ENCODE measurements around the gene SRD5A3. TPM values are rescaled to one million over a fixed set of nuclear protein-coding genes. Genes with fewer than 3 reads are reported as not detected.
A peak's percentile ranks its signal among the peaks of the same experiment; 100 is the strongest.
"Not testable (repeated sequence)": the region's sequence is repeated elsewhere in the genome, so short reads cannot be mapped to it uniquely, and the experiment has no call there.

SRD5A3 gene
- total RNA-seq, 1 donor from 2014 or later: 8.7 TPM

DNA sequence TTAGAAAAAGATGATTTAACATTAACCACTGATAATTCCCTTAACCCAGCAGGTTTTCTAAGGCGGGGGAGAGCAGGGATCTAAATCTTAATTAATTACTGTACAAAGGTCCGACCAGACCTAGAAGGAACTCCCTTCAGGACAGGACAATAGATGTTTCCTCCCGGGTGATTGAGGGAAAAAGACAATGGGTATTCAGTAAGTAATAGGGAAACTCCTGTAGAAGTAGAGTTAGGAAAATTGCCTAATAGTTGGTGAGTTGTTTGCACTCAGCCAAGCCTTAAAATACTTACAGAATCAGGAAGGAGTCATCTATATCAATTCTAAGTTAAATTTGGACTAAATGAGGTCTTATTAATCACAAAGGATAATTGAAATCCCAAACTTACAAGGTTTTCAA lies 5.8 kb upstream of the SRD5A3 start:
- intact Hi-C loops (cut with micrococcal nuclease): loop anchor here (10.0 kb wide), 2 partner anchors 55 to 215 kb away; partner anchors contain the start of gene TMEM165
- ATAC-seq: no peak

DNA sequence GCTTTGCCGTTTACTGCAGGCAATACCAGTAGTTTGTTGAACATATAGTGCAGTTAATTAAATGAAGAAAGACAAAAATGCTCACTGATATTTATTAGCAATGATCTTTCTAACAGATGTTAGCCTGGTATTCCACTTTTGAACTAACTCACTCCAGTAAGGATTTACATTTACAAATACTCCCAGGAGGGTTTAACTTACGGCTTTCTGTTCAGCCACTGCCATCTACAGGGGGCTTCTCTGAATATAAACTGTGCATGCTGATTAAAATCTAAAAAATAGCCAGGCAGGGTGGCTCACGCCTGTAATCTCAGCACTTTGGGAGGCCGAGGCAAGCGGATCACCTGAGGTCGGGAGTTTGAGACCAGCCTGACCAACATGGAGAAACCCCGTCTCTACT lies 2.2 kb upstream of the SRD5A3 start:
- intact Hi-C loops (cut with micrococcal nuclease): loop anchor here (10.0 kb wide), 2 partner anchors 51 to 211 kb away; partner anchors contain the start of gene TMEM165
- ATAC-seq: no peak
- DNase-seq: no peak

More for the DNA sequence above, 5.8 kb upstream of the SRD5A3 start:
- no peak for DNase-seq

DNA sequence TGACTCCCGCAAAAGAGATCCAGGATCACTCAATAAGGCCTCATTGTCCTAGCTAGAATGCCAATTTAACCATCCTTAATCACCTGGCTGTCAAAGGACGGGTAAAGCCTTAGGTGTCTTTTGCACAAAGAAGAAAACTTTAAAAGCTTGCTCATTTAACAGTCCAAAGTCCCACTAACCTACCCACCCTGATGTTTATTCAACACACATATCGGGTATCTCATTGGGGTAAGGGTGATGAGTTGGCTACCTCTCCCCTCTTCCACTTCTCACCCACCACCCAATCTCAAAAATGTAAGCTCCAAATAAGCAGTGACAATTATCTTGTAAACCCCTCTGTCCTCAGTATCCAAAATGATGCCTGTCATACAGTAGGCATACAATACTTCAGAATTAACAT lies 988 bp upstream of the SRD5A3 start:
- no peak for ATAC-seq
- intact Hi-C loops (cut with micrococcal nuclease): loop anchor here (10.0 kb wide), 2 partner anchors 50 to 210 kb away; partner anchors contain the start of gene TMEM165
- no peak for DNase-seq

DNA sequence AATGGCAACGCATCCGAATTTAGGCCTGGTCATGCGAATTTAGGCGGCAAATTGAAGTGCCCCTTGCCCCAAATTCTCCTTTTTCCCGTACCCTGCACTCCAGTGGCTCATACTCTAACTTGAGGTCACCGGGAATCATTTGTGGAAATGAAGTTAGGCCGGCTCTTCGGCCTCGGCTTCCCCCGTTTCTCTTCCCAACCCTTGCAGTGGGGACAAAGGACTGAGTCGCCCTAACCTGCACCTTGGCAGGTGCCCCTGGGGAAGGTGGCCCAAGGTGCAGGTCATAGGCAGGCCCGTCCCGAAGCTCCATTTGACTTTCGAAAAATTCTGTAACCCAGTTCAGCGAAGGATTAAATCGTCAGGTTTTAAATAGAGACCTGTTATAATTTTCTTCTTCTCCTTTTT lies 811 bp downstream of the SRD5A3 start:
- DNase-seq (no peak), ATAC-seq (peak; percentile 7)
- intact Hi-C loops (cut with micrococcal nuclease): loop anchor here (10.0 kb wide), 2 partner anchors 48 to 208 kb away; partner anchors contain the start of gene TMEM165

DNA sequence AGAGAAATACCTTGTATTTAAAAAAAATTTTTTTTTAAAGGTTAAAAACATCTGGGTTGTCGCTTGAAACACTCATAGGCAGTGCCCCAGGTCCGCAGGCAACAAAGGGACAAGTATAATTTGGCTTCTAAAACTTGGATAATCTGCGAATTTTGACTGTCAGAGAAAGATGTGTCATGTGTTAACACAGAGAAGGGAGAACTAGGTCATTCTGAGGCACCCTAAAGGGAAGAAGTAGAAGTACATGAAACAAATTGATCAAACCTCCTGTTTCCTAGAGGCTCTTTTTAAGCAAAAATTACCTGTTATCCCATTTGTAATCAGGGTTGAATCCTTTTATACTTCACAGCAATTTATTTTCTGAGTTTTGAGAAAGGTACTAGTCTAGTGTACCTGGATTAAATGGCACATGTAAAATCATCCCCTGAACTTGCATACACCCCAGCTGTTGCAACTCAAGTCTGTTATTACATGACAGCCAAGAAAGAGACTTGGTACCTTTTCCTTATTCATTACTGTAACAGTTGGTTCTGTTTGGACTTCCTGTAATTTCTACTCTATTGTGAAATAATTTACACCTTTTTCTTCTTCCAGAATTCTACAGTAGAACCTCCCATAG lies 1.7 kb downstream of the SRD5A3 start:
- ATAC-seq: no peak
- intact Hi-C loops (cut with micrococcal nuclease): loop anchor here (10.0 kb wide), 2 partner anchors 47 to 207 kb away; partner anchors contain the start of gene TMEM165
- DNase-seq: no peak

DNA sequence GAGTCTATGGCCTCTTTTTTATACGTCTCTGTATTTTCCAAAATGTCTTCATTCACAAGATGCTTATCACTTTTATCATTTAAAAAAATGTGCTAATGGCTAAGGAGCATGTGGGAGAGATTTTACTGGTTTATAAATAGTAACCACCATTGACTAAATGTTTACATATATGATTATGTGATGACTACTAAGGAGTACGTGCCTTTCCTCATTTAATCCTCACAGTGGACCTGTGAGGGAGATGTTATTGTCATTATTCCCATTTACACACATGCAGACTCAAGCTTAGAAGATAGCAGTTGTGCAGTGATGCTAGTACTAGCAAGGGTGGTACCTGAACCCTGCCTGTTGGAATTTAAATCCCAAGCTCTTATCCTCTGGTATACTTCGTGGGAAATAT lies 2.4 kb downstream of the SRD5A3 start:
- ATAC-seq (no peak), DNase-seq (no peak)
- intact Hi-C loops (cut with micrococcal nuclease): loop anchor here (10.0 kb wide), 2 partner anchors 46 to 206 kb away; partner anchors contain the start of gene TMEM165

DNA sequence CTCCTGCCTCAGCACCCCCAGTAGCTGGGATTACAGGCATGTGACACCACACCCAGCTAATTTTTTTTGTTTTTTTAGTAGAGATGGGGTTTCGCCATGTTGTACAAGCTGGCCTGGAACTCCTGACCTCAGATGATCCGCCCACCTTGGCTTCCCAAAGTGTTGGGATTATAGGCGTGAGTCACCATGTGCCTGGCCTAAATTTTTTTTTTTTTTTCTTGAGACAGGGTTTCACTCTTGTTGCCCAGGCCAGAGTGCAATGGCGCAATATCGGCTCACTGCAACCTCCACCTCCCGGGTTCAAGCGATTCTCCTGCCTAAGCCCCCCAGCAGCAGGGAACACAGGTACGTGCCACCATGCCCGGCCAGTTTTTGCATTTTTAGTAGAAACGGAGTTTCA lies 4.8 kb downstream of the SRD5A3 start:
- intact Hi-C loops (cut with micrococcal nuclease); DNase-seq; ATAC-seq: not testable (repeated sequence)

DNA sequence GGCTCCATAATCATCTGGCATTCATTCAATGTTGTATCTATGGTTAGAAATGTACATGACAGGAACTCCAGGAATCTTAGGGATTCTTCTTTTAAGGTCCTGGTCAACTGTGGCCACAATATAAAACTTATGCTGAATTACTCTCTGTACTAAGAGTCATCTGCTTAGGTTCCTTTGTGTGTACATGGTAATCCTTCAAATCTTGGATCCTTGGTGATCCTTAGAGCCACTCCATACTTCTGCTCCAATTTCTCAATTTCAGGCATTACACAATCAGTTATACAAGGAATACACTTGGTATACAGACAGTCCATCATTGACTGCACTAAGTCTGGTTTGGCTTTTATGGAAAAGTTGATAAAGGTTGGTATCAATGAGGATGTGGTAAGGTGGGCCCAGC lies 5.8 kb downstream of the SRD5A3 start:
- DNase-seq (no peak), ATAC-seq (no peak)
- intact Hi-C loops (cut with micrococcal nuclease): no loop called here

DNA sequence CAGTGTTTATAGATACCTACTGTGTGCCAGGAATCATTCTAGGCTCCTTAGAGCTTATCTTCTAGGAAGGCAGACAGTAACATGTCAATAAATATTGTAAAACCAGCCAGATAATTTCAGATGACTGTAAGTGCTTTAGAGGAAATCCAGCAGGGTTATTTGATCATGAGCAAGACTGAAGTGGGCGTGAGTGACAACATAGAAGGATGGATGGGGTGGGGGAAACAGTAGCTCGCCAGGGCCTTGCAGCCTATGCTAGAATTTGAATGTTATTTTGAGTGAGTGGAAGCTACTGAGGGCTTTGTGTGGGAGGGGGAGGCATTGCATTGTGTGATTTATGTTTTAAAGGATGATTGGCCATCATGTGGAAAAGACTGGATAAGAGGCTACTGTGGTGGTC lies 6.7 kb downstream of the SRD5A3 start:
- intact Hi-C loops (cut with micrococcal nuclease): no loop called here
- DNase-seq: no peak
- ATAC-seq: no peak

DNA sequence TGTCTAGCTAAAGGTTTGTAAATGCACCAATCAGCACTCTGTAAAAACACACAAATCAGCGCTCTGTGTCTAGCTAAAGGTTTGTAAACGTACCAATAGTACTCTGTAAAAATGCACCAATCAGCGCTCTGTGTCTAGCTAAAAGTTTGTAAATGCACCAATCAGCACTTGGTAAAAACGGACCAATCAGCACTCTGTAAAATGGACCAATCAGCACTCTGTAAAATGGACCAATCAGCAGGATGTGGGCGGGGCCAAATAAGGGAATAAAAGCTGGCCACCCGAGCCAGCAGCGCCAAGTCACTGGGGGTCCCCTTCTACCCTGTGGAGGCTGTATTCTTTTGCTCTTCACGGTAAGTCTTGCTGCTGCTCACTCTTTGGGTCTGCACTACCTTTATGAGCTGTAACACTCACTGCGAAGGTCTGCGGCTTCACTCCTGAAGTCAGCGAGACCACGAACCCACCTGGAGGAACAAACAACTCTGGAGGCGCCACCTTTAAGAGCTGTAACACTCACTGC lies 7.2 kb downstream of the SRD5A3 start:
- intact Hi-C loops (cut with micrococcal nuclease); ATAC-seq; DNase-seq: not testable (repeated sequence)

DNA sequence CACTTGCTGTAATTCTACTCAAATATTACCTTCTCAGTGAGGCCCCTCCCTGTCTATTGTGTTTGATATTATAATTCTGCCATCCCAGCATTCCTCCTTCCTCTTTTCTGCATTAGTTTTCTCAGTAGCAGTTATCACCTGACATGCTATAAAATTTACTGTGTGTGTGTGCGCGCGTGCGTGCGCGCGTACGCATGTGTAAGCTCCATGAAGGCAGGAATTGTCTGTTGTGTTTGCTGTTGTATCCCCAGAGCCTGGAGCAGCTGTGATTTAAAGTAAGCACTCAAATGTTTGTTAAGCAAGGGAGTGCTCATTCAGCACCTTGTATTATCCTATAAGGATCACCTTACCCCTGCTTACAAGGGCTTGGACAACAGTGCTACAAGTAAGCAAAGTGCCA lies 8.6 kb downstream of the SRD5A3 start:
- intact Hi-C loops (cut with micrococcal nuclease): no loop called here
- DNase-seq (no peak), ATAC-seq (no peak)

DNA sequence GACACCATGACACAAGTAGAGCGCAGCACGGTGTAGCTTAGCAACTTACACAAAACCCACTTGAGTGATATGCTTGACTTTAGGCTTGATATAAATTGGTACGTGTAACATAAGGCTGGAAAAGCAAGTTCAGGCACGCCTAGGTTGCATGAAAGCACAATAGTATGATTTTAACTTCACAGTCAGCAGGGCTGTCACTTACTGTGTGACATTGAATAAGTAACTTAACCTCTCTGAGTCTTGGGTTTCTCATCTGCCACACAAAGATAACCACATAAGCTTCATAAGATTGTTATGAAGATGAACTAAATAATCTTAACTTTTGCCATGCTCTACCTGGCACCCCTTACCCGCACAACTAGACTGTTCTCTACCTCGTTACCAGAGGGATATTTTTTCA lies 9.5 kb downstream of the SRD5A3 start:
- DNase-seq (no peak), ATAC-seq (no peak)
- intact Hi-C loops (cut with micrococcal nuclease): no loop called here

DNA sequence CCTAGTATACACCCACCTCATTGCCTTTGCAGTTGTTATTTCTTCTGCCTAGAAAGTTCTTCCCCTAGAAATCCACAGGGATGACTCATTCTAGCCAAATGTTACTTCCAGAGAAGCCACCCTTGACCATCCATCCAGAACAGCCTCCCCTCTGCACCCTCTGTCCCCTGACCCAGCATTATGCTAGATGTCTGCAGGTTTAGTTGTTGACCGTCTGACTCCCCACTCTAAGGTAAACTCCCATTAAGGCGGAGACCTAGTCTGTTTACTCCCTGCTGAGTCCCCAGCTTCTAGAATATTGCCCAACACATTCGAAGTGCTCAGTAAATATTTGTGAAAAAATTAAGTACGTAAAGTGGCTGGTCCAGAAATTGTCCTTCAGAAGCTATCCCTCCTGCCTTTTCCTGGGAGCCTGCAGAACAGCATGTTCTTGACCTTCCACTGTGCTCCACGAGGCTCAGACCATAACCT lies 11.0 kb downstream of the SRD5A3 start:
- DNase-seq: no peak
- intact Hi-C loops (cut with micrococcal nuclease): no loop called here
- no peak for ATAC-seq

DNA sequence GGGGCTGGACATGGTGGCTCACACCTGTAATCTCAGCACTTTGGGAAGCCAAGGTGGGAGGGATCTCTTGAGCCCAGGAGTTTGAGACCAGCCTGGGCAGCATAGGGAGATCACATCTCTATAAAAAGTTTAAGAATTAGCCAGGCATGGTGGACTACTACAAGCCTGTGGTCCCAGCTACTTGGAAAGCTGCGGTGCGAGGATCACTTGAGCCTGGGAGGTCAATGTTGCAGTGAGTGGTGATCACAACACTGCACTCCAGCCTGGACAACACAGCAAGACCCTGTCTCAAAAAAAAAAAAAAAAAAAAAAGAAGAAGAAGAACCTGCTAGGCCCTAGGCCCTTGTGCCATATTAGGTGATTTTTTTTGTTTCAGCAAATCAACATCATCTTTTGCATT lies 12.2 kb downstream of the SRD5A3 start:
- ATAC-seq: no peak
- no peak for DNase-seq
- intact Hi-C loops (cut with micrococcal nuclease): no loop called here

DNA sequence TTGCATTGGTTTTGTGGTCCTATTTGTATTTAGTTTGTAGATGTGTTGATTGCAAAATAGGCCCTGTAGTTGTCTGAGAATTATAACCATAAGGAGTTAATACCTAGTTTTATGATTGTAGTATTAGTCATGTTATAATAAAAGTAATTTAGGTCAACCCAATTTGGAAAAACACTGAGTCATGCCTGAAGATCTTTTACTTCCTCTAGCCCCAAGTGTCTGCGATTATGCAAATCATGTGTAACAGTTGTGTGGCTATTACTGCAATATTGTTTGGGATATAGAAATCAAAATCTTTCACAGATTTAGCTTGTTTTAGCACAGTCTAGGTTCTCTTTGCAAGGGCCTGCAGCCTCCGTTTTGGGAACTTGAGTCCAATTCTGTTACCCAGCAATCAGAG lies 12.6 kb downstream of the SRD5A3 start:
- intact Hi-C loops (cut with micrococcal nuclease): no loop called here
- peak; percentile 65 for ATAC-seq
- no peak for DNase-seq

DNA sequence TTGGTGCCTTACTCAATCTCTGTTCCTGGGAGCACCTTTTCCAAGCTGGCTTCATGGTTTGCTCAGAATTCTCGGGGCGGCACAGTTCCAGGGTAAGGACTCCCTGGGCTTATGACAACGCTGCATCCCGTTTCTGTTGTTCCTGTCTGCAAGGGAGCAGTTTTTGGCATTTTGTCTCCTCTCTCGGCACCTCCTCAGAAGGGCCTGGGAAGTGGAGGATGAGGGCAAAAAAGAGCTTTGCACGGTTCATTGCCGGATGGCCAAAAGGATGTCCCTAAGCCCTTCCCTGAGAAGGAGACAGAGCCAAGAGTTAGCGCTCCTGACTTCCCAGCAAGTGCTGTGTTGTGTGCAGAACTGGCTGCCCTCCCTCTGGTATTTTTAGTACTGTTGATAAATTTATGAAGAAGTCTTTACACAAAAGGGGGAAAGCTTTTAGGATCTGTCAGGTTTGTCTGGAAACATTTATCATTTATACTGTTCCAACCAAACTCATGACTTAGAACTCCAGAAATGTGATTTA lies 13.4 kb downstream of the SRD5A3 start:
- intact Hi-C loops (cut with micrococcal nuclease): no loop called here
- ATAC-seq (peak; percentile 94), DNase-seq (no peak)

DNA sequence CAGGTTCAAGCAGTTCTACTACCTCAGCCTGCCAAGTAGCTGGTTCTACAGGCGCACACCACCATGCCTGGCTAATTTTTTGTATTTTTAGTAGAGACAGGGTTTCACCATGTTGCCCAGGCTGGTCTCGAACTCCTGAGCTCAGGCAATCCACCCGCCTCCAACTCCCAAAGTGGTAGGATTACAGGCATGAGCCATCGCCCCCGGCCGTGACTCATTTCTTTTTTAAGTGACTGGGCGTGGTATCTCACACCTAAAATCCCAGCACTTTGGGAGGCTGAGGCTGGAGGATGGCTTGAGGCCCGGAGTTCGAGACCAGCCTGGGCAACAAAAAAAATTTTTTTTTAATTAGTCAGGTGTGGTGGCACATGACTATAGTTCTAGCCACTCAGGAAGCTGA lies 16.9 kb downstream of the SRD5A3 start:
- DNase-seq; intact Hi-C loops (cut with micrococcal nuclease); ATAC-seq: not testable (repeated sequence)

DNA sequence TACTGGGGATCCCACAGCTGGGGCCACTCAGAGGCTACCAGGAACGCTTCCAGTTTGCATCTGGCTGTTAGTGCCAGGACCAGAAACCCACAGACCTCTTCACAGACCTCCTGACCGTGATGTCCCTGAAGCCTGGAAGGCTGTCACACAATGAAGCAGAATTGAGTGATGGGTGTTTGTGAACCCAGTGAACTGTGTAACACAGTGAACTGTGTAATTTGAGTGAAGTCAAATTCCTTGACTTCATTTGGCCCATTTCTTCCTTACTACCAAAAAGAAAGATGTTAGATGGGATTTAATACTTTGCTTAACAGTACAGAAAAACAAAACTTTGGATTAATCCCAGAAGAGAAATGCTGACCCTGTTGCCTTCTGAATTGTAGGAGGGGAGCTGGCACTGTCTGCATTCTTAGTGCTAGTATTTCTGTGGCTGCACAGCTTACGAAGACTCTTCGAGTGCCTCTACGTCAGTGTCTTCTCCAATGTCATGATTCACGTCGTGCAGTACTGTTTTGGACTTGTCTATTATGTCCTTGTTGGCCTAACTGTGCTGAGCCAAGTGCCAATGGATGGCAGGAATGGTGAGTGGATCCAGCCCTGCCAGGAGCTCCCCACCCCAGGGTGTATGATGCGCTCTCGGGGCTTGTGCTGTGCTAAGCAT lies 17.8 kb downstream of the SRD5A3 start:
- intact Hi-C loops (cut with micrococcal nuclease): no loop called here
- ATAC-seq (no peak), DNase-seq (no peak)

DNA sequence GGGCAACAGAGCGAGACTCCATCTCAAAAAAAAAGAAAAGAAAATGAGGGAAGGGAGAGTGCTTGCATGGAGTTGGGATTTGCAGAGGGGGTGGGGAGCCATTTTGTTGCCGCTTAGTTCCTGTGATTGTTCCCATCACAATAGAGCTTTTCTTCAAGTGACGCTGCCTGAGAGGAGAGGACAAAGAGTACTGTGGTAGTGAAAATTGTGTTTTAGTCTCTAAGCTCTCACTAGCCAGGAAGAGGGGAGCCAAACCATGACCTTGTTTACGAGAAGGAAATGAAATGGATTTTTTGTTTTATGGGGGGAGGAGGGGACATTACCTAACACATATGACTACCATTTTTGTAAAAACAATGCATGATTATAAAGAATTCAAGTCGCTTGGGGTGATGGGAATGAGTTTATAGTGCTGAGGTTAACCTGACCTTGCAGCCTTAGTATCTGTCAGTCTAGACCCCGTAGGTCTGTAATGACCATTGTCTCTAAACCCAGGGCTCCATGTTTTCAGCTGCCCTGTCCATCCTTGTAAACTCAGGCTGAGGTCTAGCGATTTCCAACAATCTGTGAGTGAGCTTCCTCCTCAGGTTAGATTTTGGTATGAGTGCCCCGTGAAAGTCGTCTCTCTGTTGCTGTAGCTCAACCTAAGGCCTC lies 18.8 kb downstream of the SRD5A3 start:
- DNase-seq: no peak
- intact Hi-C loops (cut with micrococcal nuclease): no loop called here
- ATAC-seq: no peak

DNA sequence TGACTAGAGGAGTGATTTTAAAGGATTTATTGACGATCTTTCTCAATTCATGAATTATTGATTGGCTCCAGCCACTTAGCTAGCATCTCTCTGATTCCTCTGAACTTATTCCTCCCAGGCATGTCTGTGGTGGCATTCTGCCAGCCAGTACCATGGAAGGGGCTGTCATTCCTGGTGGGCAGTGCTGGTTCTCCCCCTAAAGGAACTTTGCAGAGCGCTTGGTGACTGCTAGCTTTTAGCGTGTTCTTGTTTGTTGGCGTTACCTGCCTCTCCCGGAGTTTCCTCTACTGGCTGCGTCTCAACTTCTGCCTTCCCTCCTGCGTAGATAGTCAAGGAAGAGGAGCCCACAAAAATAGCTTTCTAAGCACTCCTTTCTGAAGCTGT lies 19.3 kb downstream of the SRD5A3 start:
- ATAC-seq (no peak), DNase-seq (no peak)
- intact Hi-C loops (cut with micrococcal nuclease): no loop called here
